Skeletal muscle tissue (tissue), 4 donors: ENCODE measurements around the gene CCL23. TPM values are rescaled to one million over a fixed set of nuclear protein-coding genes. Genes with fewer than 3 reads are reported as not detected.

Experiments
- H3K27ac ChIP-seq: one replicate; pipeline ENCODE4 v1.7.0; 2013; ENCODE audit warnings: mild to moderate bottlenecking, low read depth, low read length, inconsistent platforms
- H3K27me3 ChIP-seq, 3 donors: one replicate each; pipeline ENCODE4 v1.7.0; 2013; ENCODE audit warnings: low read length in 3 of 3; ENCODE audit not compliant: control insufficient read depth in 3 of 3, insufficient read depth in 3 of 3
- H3K36me3 ChIP-seq, 3 donors: one replicate each; pipeline ENCODE4 v1.7.0; 2013; ENCODE audit warnings: low read length in 3 of 3; ENCODE audit not compliant: control insufficient read depth in 3 of 3, insufficient read depth in 3 of 3
- H3K4me1 ChIP-seq, 3 donors: one replicate each; pipeline ENCODE4 v1.7.0; 2013; ENCODE audit warnings: low read length in 3 of 3, mild to moderate bottlenecking in 3 of 3; ENCODE audit not compliant: control insufficient read depth in 3 of 3, insufficient read depth in 3 of 3
- H3K4me3 ChIP-seq, 3 donors: one replicate each; pipeline ENCODE4 v1.7.0; 2013; ENCODE audit warnings: low read length in 3 of 3
- H3K9ac ChIP-seq, 3 donors: one replicate each; pipeline ENCODE4 v1.7.0; 2013; ENCODE audit warnings: low read length in 3 of 3, mild to moderate bottlenecking in 3 of 3, moderate library complexity in 2 of 3, low read depth in 1 of 3
- H3K9me3 ChIP-seq, 3 donors: one replicate each; pipeline ENCODE4 v1.7.0; 2013; ENCODE audit warnings: low read length in 3 of 3; ENCODE audit not compliant: control insufficient read depth in 3 of 3
- total RNA-seq: library from RNA; depleted of rRNA; stranded (reverse); fragments of >200 nt; gene quantifications from one replicate; pipeline ENCODE4 v1.2.3, GENCODE V29; 2014
- donor health status: Osteomylitis.

CCL23 gene
- total RNA-seq = not detected

- peaks cover 0 to 4% (median 0%) of the 10 kb centered on the region in 3 donors for H3K4me1 ChIP-seq
- H3K9ac ChIP-seq = no peak within 1 kb of the TSS
- no peak within 1 kb of the TSS for H3K27ac ChIP-seq
- no peak within 1 kb of the TSS for H3K4me3 ChIP-seq
- H3K9me3 ChIP-seq = no peaks in the 10 kb centered on the region
- peaks cover 0 to 2% (median 0%) of the 10 kb centered on the region in 3 donors for H3K27me3 ChIP-seq
- no peaks in the 10 kb centered on the region for H3K36me3 ChIP-seq
These were observed at the start of gene CCL23 for GRCh38 chr17:36017799-36018198. CCL23 (minus strand) TSS chr17:36017972; CDS start chr17:36017897, 75 bp downstream.

- Histone ChIP-seq H3K4me1 (no peaks in the 10 kb centered on the region), H3K27me3 (peaks cover 0 to 2% (median 0%) of the 10 kb centered on the region in 3 donors), H3K36me3 (no peaks in the 10 kb centered on the region), H3K4me3 (no peak overlapping the region), H3K9ac (no peak overlapping the region), H3K9me3 (no peaks in the 10 kb centered on the region), H3K27ac (no peak overlapping the region)
These were observed 48.7 kb upstream of the CCL23 start for GRCh38 chr17:36066365-36066985.

- no peaks in the 10 kb centered on the region for H3K36me3 ChIP-seq
- no peaks in the 10 kb centered on the region for H3K9me3 ChIP-seq
- H3K27ac ChIP-seq = no peak within 1 kb of the TSS
- H3K27me3 ChIP-seq = peaks cover 0 to 2% (median 0%) of the 10 kb centered on the region in 3 donors
- H3K4me1 ChIP-seq = no peaks in the 10 kb centered on the region
- H3K4me3 ChIP-seq = no peak within 1 kb of the TSS
- no peak within 1 kb of the TSS for H3K9ac ChIP-seq
These were observed 46.2 kb upstream of the CCL23 start, which contains the start of gene CCL18 for GRCh38 chr17:36063786-36064541. CCL18 (plus strand) TSS chr17:36064272; CDS start chr17:36064343, 71 bp downstream.

GRCh38 chr17:36060816-36061215 is 43.0 kb upstream of the CCL23 start:
- no peaks in the 10 kb centered on the region for H3K4me1 ChIP-seq

GRCh38 chr17:36059406-36059805 is 41.6 kb upstream of the CCL23 start:
- Histone ChIP-seq H3K36me3 (no peaks in the 10 kb centered on the region), H3K4me1 (no peaks in the 10 kb centered on the region), H3K27me3 (no peaks in the 10 kb centered on the region), H3K9me3 (no peaks in the 10 kb centered on the region), H3K4me3 (no peak overlapping the region), H3K9ac (no peak overlapping the region), H3K27ac (no peak overlapping the region)

More at GRCh38 chr17:36060816-36061215, 43.0 kb upstream of the CCL23 start:
- no peak overlapping the region for H3K4me3 ChIP-seq
- H3K9ac ChIP-seq = no peak overlapping the region
- H3K27me3 ChIP-seq = no peaks in the 10 kb centered on the region
- no peak overlapping the region for H3K27ac ChIP-seq
- no peaks in the 10 kb centered on the region for H3K36me3 ChIP-seq
- H3K9me3 ChIP-seq = no peaks in the 10 kb centered on the region

GRCh38 chr17:36057911-36058310 is 40.1 kb upstream of the CCL23 start:
- no peak overlapping the region for H3K4me3 ChIP-seq
- no peak overlapping the region for H3K9ac ChIP-seq
- H3K27me3 ChIP-seq = no peaks in the 10 kb centered on the region
- no peaks in the 10 kb centered on the region for H3K9me3 ChIP-seq
- peak overlapping the region; percentile 36 for H3K27ac ChIP-seq
- H3K36me3 ChIP-seq = no peaks in the 10 kb centered on the region
- H3K4me1 ChIP-seq = no peaks in the 10 kb centered on the region

- H3K27ac ChIP-seq = no peak overlapping the region
- no peaks in the 10 kb centered on the region for H3K4me1 ChIP-seq
- H3K9ac ChIP-seq = no peak overlapping the region
- no peaks in the 10 kb centered on the region for H3K27me3 ChIP-seq
- H3K4me3 ChIP-seq = no peak overlapping the region
- no peaks in the 10 kb centered on the region for H3K36me3 ChIP-seq
- H3K9me3 ChIP-seq = no peaks in the 10 kb centered on the region
These were observed 38.2 kb upstream of the CCL23 start for GRCh38 chr17:36055921-36056520.

GRCh38 chr17:36055171-36055570 is 37.4 kb upstream of the CCL23 start:
- no peaks in the 10 kb centered on the region for H3K36me3 ChIP-seq
- H3K27me3 ChIP-seq = no peaks in the 10 kb centered on the region
- no peak overlapping the region for H3K4me3 ChIP-seq
- no peaks in the 10 kb centered on the region for H3K4me1 ChIP-seq
- no peak overlapping the region for H3K27ac ChIP-seq
- no peak overlapping the region for H3K9ac ChIP-seq
- no peaks in the 10 kb centered on the region for H3K9me3 ChIP-seq

- Histone ChIP-seq H3K36me3 (no peaks in the 10 kb centered on the region), H3K4me3 (no peak overlapping the region), H3K9ac (no peak overlapping the region), H3K27ac (no peak overlapping the region), H3K27me3 (peaks cover 0 to 9% (median 5%) of the 10 kb centered on the region in 3 donors), H3K4me1 (no peaks in the 10 kb centered on the region), H3K9me3 (peaks cover 0 to 9% (median 6%) of the 10 kb centered on the region in 3 donors)
These were observed 31.9 kb upstream of the CCL23 start for GRCh38 chr17:36049643-36050042.

- peaks cover 0 to 9% (median 6%) of the 10 kb centered on the region in 3 donors for H3K9me3 ChIP-seq
These were observed 30.3 kb upstream of the CCL23 start for GRCh38 chr17:36048066-36048465.

More at GRCh38 chr17:36048066-36048465, 30.3 kb upstream of the CCL23 start:
- no peak overlapping the region for H3K4me3 ChIP-seq
- peaks cover 0 to 9% (median 5%) of the 10 kb centered on the region in 3 donors for H3K27me3 ChIP-seq
- H3K9ac ChIP-seq = no peak overlapping the region
- H3K36me3 ChIP-seq = no peaks in the 10 kb centered on the region
- H3K27ac ChIP-seq = no peak overlapping the region
- H3K4me1 ChIP-seq = no peaks in the 10 kb centered on the region
